ENCODE data around the gene TMEM132C. TPM values are rescaled to one million over a fixed set of nuclear protein-coding genes. Genes with fewer than 3 reads are reported as not detected.
"Not testable (repeated sequence)": the region's sequence is repeated elsewhere in the genome, so short reads cannot be mapped to it uniquely, and the experiment has no call there.

The TMEM132C gene
- total RNA-seq, 1 donor = not detected

GRCh38 chr12:128463881-128464280 lies 196.9 kb downstream of the TMEM132C start:
- TF ChIP-seq CTCF (IDR thresholded peaks at IDR 0.05; ENCODE audit: insufficient read depth, low read length) = no peak
- no peak for DNase-seq (ENCODE audit: low read depth)
- no peak overlapping the region for H3K4me3 ChIP-seq (ENCODE audit: low read depth, low read length)

GRCh38 chr12:128467882-128468281 lies 200.9 kb downstream of the TMEM132C start:
- TF ChIP-seq CTCF (IDR thresholded peaks at IDR 0.05; ENCODE audit: insufficient read depth, low read length) = no peak
- no peak for DNase-seq (ENCODE audit: low read depth)
- H3K4me3 ChIP-seq (ENCODE audit: low read depth, low read length) = no peak overlapping the region

- DNase-seq (ENCODE audit: low read depth) = no peak
- no peak overlapping the region for H3K4me3 ChIP-seq (ENCODE audit: low read depth, low read length)
- no peak for TF ChIP-seq CTCF (IDR thresholded peaks at IDR 0.05; ENCODE audit: insufficient read depth, low read length)
These were observed 202.0 kb downstream of the TMEM132C start for GRCh38 chr12:128468926-128469325.

- no peak overlapping the region for H3K4me3 ChIP-seq (ENCODE audit: low read depth, low read length)
- no peak for TF ChIP-seq CTCF (IDR thresholded peaks at IDR 0.05; ENCODE audit: insufficient read depth, low read length)
- no peak for DNase-seq (ENCODE audit: low read depth)
These were observed 204.5 kb downstream of the TMEM132C start for GRCh38 chr12:128471491-128471890.

GRCh38 chr12:128474916-128475315 lies 207.9 kb downstream of the TMEM132C start:
- no peak for DNase-seq (ENCODE audit: low read depth)
- no peak overlapping the region for H3K4me3 ChIP-seq (ENCODE audit: low read depth, low read length)
- TF ChIP-seq CTCF (IDR thresholded peaks at IDR 0.05; ENCODE audit: insufficient read depth, low read length) = no peak

- no peak overlapping the region for H3K4me3 ChIP-seq (ENCODE audit: low read depth, low read length)
- DNase-seq (ENCODE audit: low read depth) = no peak
- no peak for TF ChIP-seq CTCF (IDR thresholded peaks at IDR 0.05; ENCODE audit: insufficient read depth, low read length)
These were observed 209.3 kb downstream of the TMEM132C start for GRCh38 chr12:128476266-128476665.

GRCh38 chr12:128483526-128484255 lies 216.7 kb downstream of the TMEM132C start:
- H3K4me3 ChIP-seq (ENCODE audit: low read depth, low read length) = no peak overlapping the region
- no peak for DNase-seq (ENCODE audit: low read depth)
- no peak for TF ChIP-seq CTCF (IDR thresholded peaks at IDR 0.05; ENCODE audit: insufficient read depth, low read length)

- not testable (repeated sequence) for H3K4me3 ChIP-seq (ENCODE audit: low read depth, low read length); DNase-seq (ENCODE audit: low read depth)
These were observed 230.4 kb downstream of the TMEM132C start for GRCh38 chr12:128497376-128497775.

Measured in fibroblast of the aortic adventitia (primary cell).